ENCODE results near the gene ZNF273. TPM values are rescaled to one million over a fixed set of nuclear protein-coding genes. Genes with fewer than 3 reads are reported as not detected.
"Not testable (repeated sequence)": the region's sequence is repeated elsewhere in the genome, so short reads cannot be mapped to it uniquely, and the experiment has no call there.

ZNF273 gene
- total RNA-seq, 1 experiment from 2014 or later: 14.6 TPM

- no peak for DNase-seq (ENCODE audit: low spot score)
Observed at GRCh38 chr7:64888901-64889685, 14.0 kb upstream of the ZNF273 start.

GRCh38 chr7:64889686-64890162 is 13.3 kb upstream of the ZNF273 start:
- DNase-seq (ENCODE audit: low spot score): no peak

- DNase-seq (ENCODE audit: low spot score): not testable (repeated sequence)
Observed at GRCh38 chr7:64890273-64890672, 12.8 kb upstream of the ZNF273 start.

- peak; percentile 42 for DNase-seq (ENCODE audit: low spot score)
Observed at GRCh38 chr7:64890761-64891362, 12.2 kb upstream of the ZNF273 start.

- peak; percentile 61 for DNase-seq (ENCODE audit: low spot score)
Observed at GRCh38 chr7:64891363-64892081, 11.6 kb upstream of the ZNF273 start.

- no peak for DNase-seq (ENCODE audit: low spot score)
Observed at GRCh38 chr7:64892116-64892515, 11.0 kb upstream of the ZNF273 start.

GRCh38 chr7:64892666-64893309 is 10.3 kb upstream of the ZNF273 start:
- DNase-seq (ENCODE audit: low spot score): no peak

- DNase-seq (ENCODE audit: low spot score): no peak
Observed at GRCh38 chr7:64893401-64893800, 9.7 kb upstream of the ZNF273 start.

GRCh38 chr7:64902461-64902805 is 640 bp upstream of the ZNF273 start:
- DNase-seq (ENCODE audit: low spot score): not testable (repeated sequence)

GRCh38 chr7:64904008-64904407 is 935 bp downstream of the ZNF273 start:
- no peak for DNase-seq (ENCODE audit: low spot score)

- no peak for DNase-seq (ENCODE audit: low spot score)
Observed at GRCh38 chr7:64905133-64905532, 2.1 kb downstream of the ZNF273 start.

GRCh38 chr7:64905547-64905946 is 2.5 kb downstream of the ZNF273 start:
- DNase-seq (ENCODE audit: low spot score): no peak

GRCh38 chr7:64907641-64908326 is 4.7 kb downstream of the ZNF273 start:
- no peak for DNase-seq (ENCODE audit: low spot score)

- no peak for DNase-seq (ENCODE audit: low spot score)
Observed at GRCh38 chr7:64908358-64908757, 5.3 kb downstream of the ZNF273 start.

- DNase-seq (ENCODE audit: low spot score): no peak
Observed at GRCh38 chr7:64914557-64914956, 11.5 kb downstream of the ZNF273 start.

- not testable (repeated sequence) for DNase-seq (ENCODE audit: low spot score)
Observed at GRCh38 chr7:64915301-64915700, 12.2 kb downstream of the ZNF273 start.

- DNase-seq (ENCODE audit: low spot score): not testable (repeated sequence)
Observed at GRCh38 chr7:64928252-64929187, 25.4 kb downstream of the ZNF273 start.

GRCh38 chr7:64934478-64934877 is 31.4 kb downstream of the ZNF273 start:
- DNase-seq (ENCODE audit: low spot score): no peak

- DNase-seq (ENCODE audit: low spot score): no peak
Observed at GRCh38 chr7:64938540-64938939, 35.5 kb downstream of the ZNF273 start.

- DNase-seq (ENCODE audit: low spot score): not testable (repeated sequence)
Observed at GRCh38 chr7:64940021-64940420, 36.9 kb downstream of the ZNF273 start.
